ENCODE data around the gene SETX. TPM values are rescaled to one million over a fixed set of nuclear protein-coding genes. Genes with fewer than 3 reads are reported as not detected.

SETX gene
- total RNA-seq, 2 donors from 2014 or later: 57.9 to 78.5 TPM

DNA sequence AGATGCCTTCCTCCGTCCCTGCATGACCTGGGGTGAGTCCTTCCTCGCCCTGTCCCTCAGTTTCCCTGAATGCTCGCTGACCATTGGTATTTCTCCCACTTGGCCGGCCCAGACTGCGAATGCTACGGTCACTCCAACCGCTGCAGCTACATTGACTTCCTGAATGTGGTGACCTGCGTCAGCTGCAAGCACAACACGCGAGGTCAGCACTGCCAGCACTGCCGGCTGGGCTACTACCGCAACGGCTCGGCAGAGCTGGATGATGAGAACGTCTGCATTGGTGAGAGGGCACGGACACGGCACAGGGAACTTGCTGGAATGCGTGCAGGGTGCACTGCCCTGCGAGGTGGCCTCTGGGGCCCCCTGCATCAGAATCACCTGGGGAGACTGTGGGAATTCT is 115.8 kb downstream of the SETX start:
- H3K36me3 ChIP-seq: no peaks in the 10 kb centered on the region
- H3K4me3 ChIP-seq: no peak overlapping the region
- H3K9me3 ChIP-seq: no peaks in the 10 kb centered on the region
- TF ChIP-seq, protein P1, sequence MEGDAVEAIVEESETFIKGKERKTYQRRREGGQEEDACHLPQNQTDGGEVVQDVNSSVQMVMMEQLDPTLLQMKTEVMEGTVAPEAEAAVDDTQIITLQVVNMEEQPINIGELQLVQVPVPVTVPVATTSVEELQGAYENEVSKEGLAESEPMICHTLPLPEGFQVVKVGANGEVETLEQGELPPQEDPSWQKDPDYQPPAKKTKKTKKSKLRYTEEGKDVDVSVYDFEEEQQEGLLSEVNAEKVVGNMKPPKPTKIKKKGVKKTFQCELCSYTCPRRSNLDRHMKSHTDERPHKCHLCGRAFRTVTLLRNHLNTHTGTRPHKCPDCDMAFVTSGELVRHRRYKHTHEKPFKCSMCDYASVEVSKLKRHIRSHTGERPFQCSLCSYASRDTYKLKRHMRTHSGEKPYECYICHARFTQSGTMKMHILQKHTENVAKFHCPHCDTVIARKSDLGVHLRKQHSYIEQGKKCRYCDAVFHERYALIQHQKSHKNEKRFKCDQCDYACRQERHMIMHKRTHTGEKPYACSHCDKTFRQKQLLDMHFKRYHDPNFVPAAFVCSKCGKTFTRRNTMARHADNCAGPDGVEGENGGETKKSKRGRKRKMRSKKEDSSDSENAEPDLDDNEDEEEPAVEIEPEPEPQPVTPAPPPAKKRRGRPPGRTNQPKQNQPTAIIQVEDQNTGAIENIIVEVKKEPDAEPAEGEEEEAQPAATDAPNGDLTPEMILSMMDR (IDR thresholded peaks at IDR 0.05): no peak
- H3K27ac ChIP-seq: no peak overlapping the region
- DNase-seq (ENCODE audit: low spot score) (no peak), ATAC-seq (ENCODE audit: insufficient number of reproducible peaks, low FRiP score, low read depth) (no peak)
- H3K4me1 ChIP-seq (ENCODE audit: control insufficient read depth in 1 of 2, low read depth in 2 of 2): peaks cover 0 to 16% of the 10 kb centered on the region in 2 donors
- no peaks in the 10 kb centered on the region for H3K27me3 ChIP-seq (replicated peaks; ENCODE audit: insufficient read depth)

DNA sequence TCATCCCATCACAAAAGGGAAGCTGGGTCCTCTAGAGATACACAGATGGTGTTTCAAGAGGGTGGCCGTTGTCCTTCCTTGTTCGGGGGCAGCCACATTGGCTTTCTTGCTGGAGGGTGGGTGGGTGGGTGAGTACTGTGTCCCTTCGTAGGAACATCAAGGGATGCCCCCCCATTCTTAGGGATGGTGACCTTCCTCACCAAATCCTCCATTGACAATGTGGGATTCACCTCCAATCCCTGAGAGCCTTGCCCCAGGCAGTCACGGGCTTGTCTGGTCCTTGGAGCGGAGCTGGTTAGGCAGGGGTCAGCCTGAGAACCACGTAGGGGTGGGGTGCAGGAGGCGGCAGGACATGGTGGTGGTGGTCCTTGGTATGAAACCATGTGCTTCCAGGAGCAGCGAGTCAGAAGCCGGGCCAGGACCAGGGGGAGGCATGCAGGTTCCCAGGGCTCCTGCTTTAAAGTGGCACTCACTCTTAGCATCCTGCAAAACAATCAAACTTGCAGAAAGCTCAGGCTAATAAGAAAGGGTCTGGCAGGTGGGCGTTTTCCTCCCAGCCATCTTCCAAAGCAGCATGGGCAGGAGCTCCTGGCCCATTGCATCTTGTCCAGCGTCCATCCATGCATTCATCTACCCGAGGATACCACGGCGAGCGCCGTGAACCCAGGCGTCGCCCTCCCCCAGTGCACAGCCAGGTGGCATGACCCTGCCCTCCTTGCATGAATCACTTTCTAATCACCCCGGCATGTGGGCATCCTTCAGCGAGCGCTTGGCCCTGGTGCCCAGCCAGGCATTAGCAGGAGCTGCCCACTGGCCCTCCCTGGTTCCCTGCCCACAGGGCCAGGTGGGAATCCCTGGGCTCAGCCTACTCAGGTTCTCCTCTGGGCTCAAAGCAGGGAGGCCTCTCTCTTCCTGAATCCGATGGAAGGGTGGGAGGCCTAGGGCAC is 116.5 kb downstream of the SETX start:
- DNase-seq (ENCODE audit: low spot score) (no peak), ATAC-seq (ENCODE audit: insufficient number of reproducible peaks, low FRiP score, low read depth) (no peak)
- no peak overlapping the region for H3K4me3 ChIP-seq
- H3K9me3 ChIP-seq: no peaks in the 10 kb centered on the region
- H3K36me3 ChIP-seq: no peaks in the 10 kb centered on the region
- H3K27ac ChIP-seq: no peak overlapping the region
- no peaks in the 10 kb centered on the region for H3K27me3 ChIP-seq (replicated peaks; ENCODE audit: insufficient read depth)
- TF ChIP-seq, protein P1 (IDR thresholded peaks at IDR 0.05): no peak
- H3K4me1 ChIP-seq (ENCODE audit: control insufficient read depth in 1 of 2, low read depth in 2 of 2): peaks cover 0 to 16% of the 10 kb centered on the region in 2 donors

DNA sequence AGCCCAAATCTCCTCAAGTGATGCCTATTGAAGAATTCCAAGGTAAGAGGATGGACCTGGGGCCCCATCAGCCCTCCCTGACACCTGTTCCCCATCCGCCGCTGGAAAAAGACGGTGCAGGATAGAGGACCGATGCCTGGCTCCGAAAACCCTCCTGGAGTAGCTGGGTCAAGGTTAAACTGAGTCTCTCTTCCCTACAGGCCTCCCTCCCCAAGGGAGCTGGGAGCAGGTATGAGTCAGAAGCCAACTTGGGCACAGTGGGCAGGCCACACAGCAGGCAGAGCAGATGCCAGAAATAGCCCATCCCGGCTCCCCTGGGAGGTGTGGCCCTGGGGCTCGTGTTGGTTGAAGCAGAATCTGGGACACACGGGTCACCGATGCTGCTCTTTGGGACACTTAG is 117.3 kb downstream of the SETX start:
- DNase-seq (ENCODE audit: low spot score) (no peak), ATAC-seq (ENCODE audit: insufficient number of reproducible peaks, low FRiP score, low read depth) (no peak)
- TF ChIP-seq, protein P1 (IDR thresholded peaks at IDR 0.05): no peak

DNA sequence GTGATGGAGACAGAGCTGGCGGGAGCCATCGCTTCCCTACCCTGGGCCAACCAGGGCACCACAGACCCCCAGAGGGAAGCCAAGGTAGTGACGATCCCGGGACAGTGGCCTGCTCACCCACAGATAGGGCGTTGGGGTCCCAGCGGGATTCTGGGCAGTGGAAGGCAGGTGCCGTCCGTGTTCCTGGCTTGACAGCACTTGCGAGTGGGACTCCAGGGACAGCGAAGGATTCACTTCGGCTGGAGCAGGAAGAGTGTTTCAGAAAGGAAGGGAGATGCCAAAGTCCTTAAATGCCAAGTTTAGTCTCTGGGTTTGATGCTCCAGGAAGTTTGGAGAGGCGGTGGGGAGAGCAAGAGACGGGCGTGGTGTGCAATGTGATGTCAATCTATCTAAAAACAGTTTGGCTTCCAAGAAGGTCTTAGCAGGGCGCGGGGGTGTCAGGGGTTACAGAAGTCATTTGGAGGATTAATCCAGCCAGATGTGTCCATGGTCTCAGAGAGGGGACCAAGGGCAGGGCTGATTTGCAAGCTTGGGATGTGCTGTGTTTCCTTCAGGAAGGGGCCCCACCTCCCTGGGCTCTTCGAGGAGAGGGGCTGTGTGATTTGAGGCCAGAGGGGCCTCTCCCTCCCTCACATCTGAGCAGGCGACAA is 118.0 kb downstream of the SETX start:
- H3K27me3 ChIP-seq (replicated peaks; ENCODE audit: insufficient read depth): no peaks in the 10 kb centered on the region

More for the DNA sequence above, 117.3 kb downstream of the SETX start:
- Histone ChIP-seq H3K4me1 (ENCODE audit: control insufficient read depth in 1 of 2, low read depth in 2 of 2) (peaks cover 0 to 11% of the 10 kb centered on the region in 2 donors), H3K27ac (no peak overlapping the region), H3K4me3 (no peak overlapping the region), H3K36me3 (no peaks in the 10 kb centered on the region), H3K9me3 (no peaks in the 10 kb centered on the region), H3K27me3 (replicated peaks; ENCODE audit: insufficient read depth) (no peaks in the 10 kb centered on the region)

More for the DNA sequence above, 118.0 kb downstream of the SETX start:
- H3K27ac ChIP-seq: no peak overlapping the region
- H3K9me3 ChIP-seq: no peaks in the 10 kb centered on the region
- no peak overlapping the region for H3K4me3 ChIP-seq
- DNase-seq (ENCODE audit: low spot score): no peak
- ATAC-seq (ENCODE audit: insufficient number of reproducible peaks, low FRiP score, low read depth): no peak
- H3K4me1 ChIP-seq (ENCODE audit: control insufficient read depth in 1 of 2, low read depth in 2 of 2): peaks cover 0 to 8% of the 10 kb centered on the region in 2 donors
- TF ChIP-seq, protein P1 (IDR thresholded peaks at IDR 0.05): no peak
- no peaks in the 10 kb centered on the region for H3K36me3 ChIP-seq
